Fibroblast of upper back skin (primary cell): ENCODE results near the gene LHX4.
"Not testable (repeated sequence)": the region's sequence is repeated elsewhere in the genome, so short reads cannot be mapped to it uniquely, and the experiment has no call there.

Experiments
- DNase-seq: peaks from one replicate; pipeline ENCODE4 v3.0.0-alpha.2; 2013

Gene LHX4

GRCh38 chr1:180198196-180198595 is 31.9 kb upstream of the LHX4 start:
- DNase-seq = no peak

- DNase-seq = no peak
These were observed 31.5 kb upstream of the LHX4 start for GRCh38 chr1:180198611-180199010.

- DNase-seq = no peak
These were observed 31.0 kb upstream of the LHX4 start for GRCh38 chr1:180199018-180199417.

DNA sequence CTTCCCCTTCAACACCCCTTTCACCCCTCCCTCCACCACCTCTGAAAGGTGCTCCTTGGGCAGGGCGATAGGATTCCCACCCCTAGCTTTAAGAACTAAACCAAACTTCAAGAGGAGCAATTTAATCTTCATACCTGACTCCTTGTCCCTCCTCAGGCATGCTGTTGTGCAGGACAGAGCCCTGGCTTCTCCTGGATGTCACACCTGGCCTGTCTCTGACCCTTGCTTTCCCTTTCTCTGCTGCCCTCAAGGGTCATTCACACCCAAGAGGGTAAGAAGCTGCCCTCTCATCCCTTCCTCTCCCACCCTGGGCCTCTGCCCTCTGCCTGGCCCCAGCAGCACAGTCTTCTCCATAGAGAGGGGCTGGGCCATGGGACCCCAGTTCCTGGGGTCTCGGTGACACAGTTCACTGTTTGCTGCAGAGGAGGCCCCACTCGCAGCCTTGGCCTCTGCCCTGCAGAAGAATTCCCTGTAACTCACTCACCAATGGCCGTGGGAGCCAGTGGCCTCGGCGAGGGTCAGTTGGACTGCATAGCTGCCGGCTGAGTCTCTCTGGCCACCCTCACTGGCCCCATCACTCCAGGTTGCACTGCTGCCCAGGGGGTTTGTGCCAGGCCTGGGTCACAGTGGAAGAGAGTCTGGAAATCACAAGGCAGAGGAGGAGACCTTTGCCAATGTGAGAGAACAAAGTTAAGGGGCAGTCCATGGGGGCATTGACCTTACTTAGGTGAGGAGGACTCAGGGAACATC is 28.4 kb upstream of the LHX4 start:
- no peak for DNase-seq

- DNase-seq = not testable (repeated sequence)
These were observed 27.5 kb upstream of the LHX4 start for GRCh38 chr1:180202588-180202987.

- no peak for DNase-seq
These were observed 25.8 kb upstream of the LHX4 start for GRCh38 chr1:180204231-180204630.

DNA sequence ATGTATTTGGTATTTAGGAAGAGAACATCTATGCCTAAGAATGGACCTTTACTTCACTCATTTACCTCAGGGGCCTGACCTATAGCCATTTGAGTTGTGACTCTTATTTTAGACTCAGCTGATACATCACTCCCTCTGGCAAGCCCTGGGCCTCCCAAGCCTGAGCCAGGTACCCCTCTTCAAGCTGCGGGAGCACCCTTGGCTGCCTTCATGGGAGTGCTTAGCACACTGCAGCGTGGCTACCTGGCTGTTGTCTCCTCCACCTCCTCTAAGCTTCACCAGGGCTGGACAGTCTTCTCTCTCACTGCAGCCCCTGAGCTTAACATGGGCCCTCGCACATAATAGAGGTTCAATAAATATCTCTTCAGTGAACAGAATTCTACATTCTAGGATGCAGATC is 23.5 kb upstream of the LHX4 start:
- DNase-seq = no peak

DNA sequence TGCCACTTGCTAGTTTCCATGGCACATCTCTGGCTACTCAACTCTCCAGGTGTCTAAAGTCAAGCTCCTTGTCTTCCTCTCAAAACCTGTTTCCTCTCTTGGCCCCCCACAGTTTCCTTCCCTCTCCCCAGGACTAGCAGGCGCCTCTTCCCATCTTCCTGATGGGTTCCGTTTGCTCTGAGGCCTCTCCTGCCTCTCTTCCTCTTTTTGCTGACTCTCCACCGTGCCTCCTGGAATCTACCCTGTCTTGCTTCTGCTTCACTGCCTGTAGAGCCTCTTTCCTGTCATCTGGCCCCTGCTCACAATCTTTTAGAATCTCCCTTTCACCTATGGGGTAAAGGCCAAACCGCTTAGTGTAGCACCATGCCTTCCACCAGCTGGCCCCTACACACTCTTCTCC is 21.8 kb upstream of the LHX4 start:
- DNase-seq = no peak

DNA sequence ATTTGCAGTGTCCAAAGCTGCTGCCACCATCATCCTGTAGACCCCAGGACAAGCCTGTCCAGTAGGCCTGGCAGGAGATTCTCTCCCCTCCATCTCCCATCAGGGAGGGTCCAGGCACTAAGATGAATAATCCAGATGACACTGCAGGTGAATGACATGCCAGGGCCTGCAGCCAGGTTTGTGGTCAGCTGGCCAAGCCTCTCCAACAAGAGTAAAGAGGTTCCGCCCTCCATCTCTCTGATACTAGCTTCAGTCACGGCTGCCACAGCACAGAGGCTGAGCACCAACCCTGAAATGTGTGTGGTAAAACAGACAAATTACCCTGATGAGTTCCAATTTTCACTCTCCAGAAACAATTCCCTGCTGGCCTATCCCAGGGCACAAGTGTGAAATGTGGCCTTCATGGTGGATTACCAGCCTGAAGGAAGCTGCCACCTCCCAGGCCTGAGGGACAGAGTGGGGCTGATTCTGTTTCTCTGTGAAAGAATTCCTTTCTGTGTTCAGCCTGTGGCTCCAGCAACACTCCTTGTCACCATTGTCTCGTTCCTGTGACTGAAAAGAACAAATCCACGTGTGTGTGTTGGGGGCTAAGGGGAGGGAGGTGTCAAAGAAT is 19.9 kb upstream of the LHX4 start:
- DNase-seq = no peak

DNA sequence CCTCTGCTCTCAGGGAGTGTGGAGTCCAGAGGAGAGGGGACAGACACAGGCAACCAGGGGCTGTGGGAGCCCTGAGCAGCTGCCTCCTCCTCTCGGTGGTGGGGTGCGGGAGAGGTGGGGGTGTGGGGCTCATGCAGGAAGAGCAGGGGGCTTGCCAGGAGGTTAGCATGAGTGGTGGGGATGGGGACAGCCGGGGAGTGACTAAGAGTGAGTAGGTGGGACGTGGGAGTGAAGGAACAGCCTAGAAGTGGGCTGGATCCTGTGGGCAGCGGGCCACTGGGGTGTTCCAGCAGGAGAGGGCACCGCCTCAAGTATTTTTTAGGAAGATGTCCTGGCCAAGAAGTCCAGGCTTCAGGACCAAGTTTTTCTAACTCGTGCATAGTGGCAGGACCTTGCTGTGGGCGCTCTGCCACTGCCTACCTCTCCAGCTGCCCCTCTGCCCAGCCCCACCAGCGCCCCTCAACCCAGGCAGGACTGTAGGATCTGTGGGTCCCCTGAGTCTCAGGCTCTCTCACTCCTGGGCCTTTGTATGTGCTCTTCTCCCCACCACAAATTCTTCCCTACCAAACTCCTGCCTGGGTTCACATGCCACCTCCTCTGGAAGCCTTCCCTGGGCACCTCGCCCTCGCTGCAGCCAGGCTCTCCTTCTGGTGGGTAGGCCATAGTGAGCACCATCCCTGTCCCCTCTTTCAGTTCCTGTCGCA is 18.8 kb upstream of the LHX4 start:
- no peak for DNase-seq

- DNase-seq = no peak
These were observed 18.2 kb upstream of the LHX4 start for GRCh38 chr1:180211860-180212229.

- no peak for DNase-seq
These were observed 16.5 kb upstream of the LHX4 start for GRCh38 chr1:180213401-180214170.

- no peak for DNase-seq
These were observed 14.0 kb upstream of the LHX4 start for GRCh38 chr1:180215856-180216625.

DNA sequence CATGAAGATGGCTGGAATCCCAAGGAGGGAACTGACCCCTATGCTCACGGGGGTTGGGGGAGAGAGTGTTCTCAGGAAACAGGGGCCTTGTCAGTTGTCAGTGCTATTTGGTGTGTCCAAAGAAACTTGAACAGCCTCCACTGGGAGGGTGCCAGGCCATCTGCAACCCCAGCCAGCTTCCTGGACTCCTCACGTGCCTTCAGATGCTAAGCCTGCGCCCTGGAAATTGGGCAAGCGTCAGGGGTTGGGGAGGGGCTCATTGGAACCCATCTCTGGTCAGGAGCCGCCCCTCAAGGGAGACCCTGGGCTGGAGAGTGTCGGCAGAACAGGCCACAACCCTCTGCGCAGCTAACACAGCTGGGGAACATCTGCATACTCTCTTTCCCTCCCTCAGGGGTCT is 13.1 kb upstream of the LHX4 start:
- DNase-seq = no peak

- DNase-seq = no peak
These were observed 11.0 kb upstream of the LHX4 start for GRCh38 chr1:180218806-180219765.

DNA sequence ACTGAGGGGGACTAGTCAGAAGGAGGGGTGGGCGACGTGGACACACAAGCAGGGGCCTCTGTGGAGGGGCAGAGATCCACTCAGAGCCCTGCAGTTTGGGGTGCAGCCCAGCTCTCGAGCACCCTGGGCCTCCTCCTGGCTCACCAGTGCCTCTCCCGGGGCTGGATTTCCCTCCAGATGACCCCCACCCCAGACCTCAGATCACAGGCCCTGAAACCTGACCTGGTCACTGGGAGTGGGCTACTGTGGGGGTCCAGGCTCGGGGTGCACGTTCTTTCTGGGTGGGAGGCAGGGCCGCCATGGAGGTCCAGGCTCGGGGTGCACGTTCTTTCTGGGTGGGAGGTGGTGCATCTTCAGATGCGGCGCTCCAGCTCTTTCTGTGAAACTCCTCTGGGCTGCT is 10.3 kb upstream of the LHX4 start:
- DNase-seq = no peak

DNA sequence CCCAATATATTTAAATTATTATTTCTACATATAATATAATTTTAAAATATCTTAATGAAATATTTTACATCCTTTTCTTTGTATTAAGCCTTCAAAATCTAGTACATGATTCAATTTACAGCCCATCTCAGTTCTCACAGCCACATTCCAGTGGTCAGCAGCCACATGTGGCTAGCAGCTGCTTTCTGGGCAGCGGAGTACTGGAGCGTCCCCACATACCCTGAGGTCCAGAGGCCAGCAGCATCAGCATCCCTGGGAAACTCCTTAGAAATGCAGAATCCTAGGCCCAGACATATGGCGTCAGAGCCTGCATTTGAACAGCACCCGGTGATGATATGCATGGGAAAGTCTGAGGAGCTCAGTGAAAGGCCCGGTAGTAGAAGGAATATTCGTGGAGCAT is 8.6 kb upstream of the LHX4 start:
- DNase-seq = peak; percentile 45

DNA sequence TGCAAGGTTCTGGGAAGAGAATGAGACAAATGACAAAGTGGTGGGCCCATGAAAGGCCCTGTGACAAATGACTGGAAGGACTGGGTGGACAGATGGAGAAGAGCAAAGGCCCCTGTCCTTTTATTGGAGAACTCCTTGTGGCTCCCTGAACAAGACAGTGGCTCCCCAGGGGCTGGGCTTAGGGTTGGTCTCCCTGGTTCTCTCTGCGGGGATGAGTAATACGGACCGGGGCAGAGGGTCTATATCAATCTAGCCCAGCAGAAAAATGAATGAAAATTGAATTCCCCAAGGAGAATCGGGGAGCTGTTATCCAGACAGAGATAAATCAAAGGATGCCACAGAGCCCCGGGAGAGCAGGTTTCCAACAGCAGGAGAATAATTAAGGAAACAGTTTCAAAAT is 5.2 kb upstream of the LHX4 start:
- DNase-seq = no peak

DNA sequence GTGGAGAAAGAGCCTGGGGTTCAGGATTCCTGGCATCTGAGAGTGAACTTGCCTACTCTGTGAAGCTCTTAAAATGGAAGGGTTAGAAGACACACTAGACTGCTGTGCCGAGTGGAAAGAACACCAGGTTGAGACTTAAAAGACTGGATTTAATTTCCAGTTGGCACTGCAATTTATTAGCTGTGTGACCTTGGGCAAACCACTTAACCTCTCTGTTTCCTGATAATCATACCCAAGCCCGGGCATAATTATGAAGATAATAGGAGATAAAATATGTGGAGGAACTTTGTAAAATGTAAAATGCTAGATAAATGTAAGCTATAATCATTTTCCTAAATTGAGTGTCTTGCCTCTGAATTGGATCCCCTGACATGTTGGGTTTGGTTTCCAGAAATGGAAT is 4.7 kb upstream of the LHX4 start:
- DNase-seq = no peak

DNA sequence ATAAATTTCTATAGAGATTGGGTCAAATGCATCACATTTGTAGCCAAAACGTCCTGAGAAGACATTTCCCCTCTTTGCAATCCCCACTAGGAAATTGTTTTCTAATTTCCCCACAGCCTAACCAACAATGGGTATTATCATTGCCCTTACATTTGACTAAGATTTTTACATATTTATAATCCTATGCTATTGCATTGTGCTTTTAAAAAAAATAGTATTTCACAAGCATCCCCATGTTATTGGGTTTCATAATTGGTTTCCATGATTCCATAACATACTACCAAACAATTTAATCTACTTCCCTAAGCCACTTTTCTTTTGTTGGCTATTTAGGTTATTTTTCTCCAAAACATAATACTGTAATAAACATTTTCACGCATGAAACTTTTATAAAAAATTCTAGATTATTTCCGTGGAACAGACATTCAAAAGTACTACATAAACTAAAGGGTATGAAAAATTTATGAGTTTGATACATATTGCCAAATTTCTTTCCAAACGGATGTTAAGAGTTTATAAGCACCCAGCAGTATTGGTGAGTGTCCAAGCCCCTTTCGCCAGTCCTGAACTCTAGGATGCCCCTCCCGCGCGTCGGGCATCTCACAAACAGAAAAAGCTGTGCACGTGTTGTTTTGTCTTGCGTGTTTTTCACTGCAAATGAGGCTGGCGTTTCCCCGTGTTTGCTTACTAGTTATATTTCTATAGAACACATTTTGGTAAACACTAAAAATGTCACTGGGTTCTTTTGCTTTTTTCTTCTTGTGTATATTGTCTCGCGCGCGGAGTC is 2.0 kb upstream of the LHX4 start:
- no peak for DNase-seq
